Memory B cell (primary cell): ENCODE results near the gene MRPL18.

Experiments used
- ATAC-seq: fragments of 150-1000 bp; cut with Tn5 transposase; 2 replicates; pipeline ENCODE4 v1.10.0; 2021; ENCODE audit warnings: low read depth, mild to moderate bottlenecking, moderate library complexity
- DNase-seq, 2 donors: peaks; one replicate each; pipeline ENCODE4 v3.0.0; 2022; ENCODE audit warnings: low spot score in 2 of 2
- H3K27ac Mint-ChIP-seq: one replicate; pipeline ENCODE4 v1.8.0; 2022; ENCODE audit warnings: mild to moderate bottlenecking, moderate library complexity, mixed read lengths
- H3K27me3 Mint-ChIP-seq: one replicate; pipeline ENCODE4 v1.8.0; 2022; ENCODE audit warnings: mixed read lengths
- H3K36me3 Mint-ChIP-seq: one replicate; pipeline ENCODE4 v1.8.0; 2022; ENCODE audit warnings: mild to moderate bottlenecking, mixed read lengths
- H3K4me1 Mint-ChIP-seq: one replicate; pipeline ENCODE4 v1.8.0; 2022; ENCODE audit warnings: mixed read lengths
- H3K4me3 Mint-ChIP-seq: one replicate; pipeline ENCODE4 v1.8.0; 2022; ENCODE audit warnings: mild to moderate bottlenecking, moderate library complexity, mixed read lengths
- H3K9me3 Mint-ChIP-seq: one replicate; pipeline ENCODE4 v1.8.0; 2022; ENCODE audit warnings: mixed read lengths

The MRPL18 gene

GRCh38 chr6:159761129-159761872 lies 29.0 kb upstream of the MRPL18 start:
- H3K36me3 Mint-ChIP-seq, result peaks cover 10% of the 10 kb centered on the region
- peak overlapping the region; percentile 91 for H3K4me3 Mint-ChIP-seq
- peak overlapping the region; percentile 96 for H3K27ac Mint-ChIP-seq
- DNase-seq, result no peak
- H3K9me3 Mint-ChIP-seq, result no peaks in the 10 kb centered on the region
- H3K4me1 Mint-ChIP-seq, result peaks cover 24% of the 10 kb centered on the region
- H3K27me3 Mint-ChIP-seq, result no peaks in the 10 kb centered on the region
- no peak for ATAC-seq

GRCh38 chr6:159761873-159762680 lies 28.2 kb upstream of the MRPL18 start, which contains the start of gene ACAT2:
TSS of gene ACAT2 (plus strand) at chr6:159762045. CDS start at chr6:159762088, 43 bp downstream.
- Mint-ChIP-seq H3K4me3 (peak within 1 kb of the TSS; percentile 91), H3K27me3 (no peaks in the 10 kb centered on the region), H3K9me3 (no peaks in the 10 kb centered on the region), H3K36me3 (peaks cover 13% of the 10 kb centered on the region), H3K4me1 (peaks cover 24% of the 10 kb centered on the region), H3K27ac (peak within 1 kb of the TSS; percentile 96)
- ATAC-seq (peak; percentile 85), DNase-seq (peak; percentile 81 to 88)

GRCh38 chr6:159762681-159763293 lies 27.5 kb upstream of the MRPL18 start:
- no peaks in the 10 kb centered on the region for H3K9me3 Mint-ChIP-seq
- H3K4me1 Mint-ChIP-seq, result peaks cover 24% of the 10 kb centered on the region
- H3K36me3 Mint-ChIP-seq, result peaks cover 13% of the 10 kb centered on the region
- ATAC-seq (peak; percentile 23), DNase-seq (peak in 1 of 2 donors; percentile 40)
- peak overlapping the region; percentile 91 for H3K4me3 Mint-ChIP-seq
- H3K27ac Mint-ChIP-seq, result peak overlapping the region; percentile 96
- H3K27me3 Mint-ChIP-seq, result no peaks in the 10 kb centered on the region

- Mint-ChIP-seq H3K27me3 (no peaks in the 10 kb centered on the region), H3K4me1 (peaks cover 7% of the 10 kb centered on the region), H3K27ac (no peak overlapping the region), H3K4me3 (no peak overlapping the region), H3K36me3 (peaks cover 30% of the 10 kb centered on the region), H3K9me3 (peaks cover 2% of the 10 kb centered on the region)
- ATAC-seq (no peak), DNase-seq (no peak)
Measured at GRCh38 chr6:159766906-159767305, 23.4 kb upstream of the MRPL18 start.

- H3K27ac Mint-ChIP-seq, result no peak overlapping the region
- no peak for ATAC-seq
Measured at GRCh38 chr6:159769470-159769869, 20.8 kb upstream of the MRPL18 start.

GRCh38 chr6:159772196-159772595 lies 18.1 kb upstream of the MRPL18 start:
- DNase-seq (no peak), ATAC-seq (no peak)
- Mint-ChIP-seq H3K27me3 (no peaks in the 10 kb centered on the region), H3K4me3 (no peak overlapping the region), H3K27ac (no peak overlapping the region), H3K9me3 (peaks cover 2% of the 10 kb centered on the region), H3K4me1 (no peaks in the 10 kb centered on the region), H3K36me3 (peaks cover 30% of the 10 kb centered on the region)

More at GRCh38 chr6:159769470-159769869, 20.8 kb upstream of the MRPL18 start:
- Mint-ChIP-seq H3K4me1 (no peaks in the 10 kb centered on the region), H3K4me3 (no peak overlapping the region), H3K9me3 (peaks cover 2% of the 10 kb centered on the region), H3K27me3 (no peaks in the 10 kb centered on the region), H3K36me3 (peaks cover 32% of the 10 kb centered on the region)
- no peak for DNase-seq

- Mint-ChIP-seq H3K9me3 (no peaks in the 10 kb centered on the region), H3K36me3 (peaks cover 29% of the 10 kb centered on the region)
Measured at GRCh38 chr6:159777240-159777904, 12.9 kb upstream of the MRPL18 start.

GRCh38 chr6:159778131-159778530 lies 12.1 kb upstream of the MRPL18 start:
- Mint-ChIP-seq H3K27me3 (no peaks in the 10 kb centered on the region), H3K36me3 (peaks cover 35% of the 10 kb centered on the region), H3K27ac (no peak overlapping the region), H3K4me1 (peaks cover 9% of the 10 kb centered on the region), H3K4me3 (no peak overlapping the region), H3K9me3 (no peaks in the 10 kb centered on the region)
- no peak for ATAC-seq
- no peak for DNase-seq

More at GRCh38 chr6:159777240-159777904, 12.9 kb upstream of the MRPL18 start:
- peaks cover 3% of the 10 kb centered on the region for H3K4me1 Mint-ChIP-seq
- no peak for ATAC-seq
- H3K4me3 Mint-ChIP-seq, result no peak overlapping the region
- no peak overlapping the region for H3K27ac Mint-ChIP-seq
- H3K27me3 Mint-ChIP-seq, result no peaks in the 10 kb centered on the region
- no peak for DNase-seq

GRCh38 chr6:159778542-159779103 lies 11.6 kb upstream of the MRPL18 start:
- ATAC-seq, result no peak
- Mint-ChIP-seq H3K36me3 (peaks cover 35% of the 10 kb centered on the region), H3K4me1 (peaks cover 9% of the 10 kb centered on the region), H3K27me3 (no peaks in the 10 kb centered on the region), H3K9me3 (no peaks in the 10 kb centered on the region), H3K4me3 (no peak overlapping the region), H3K27ac (no peak overlapping the region)
- no peak for DNase-seq

GRCh38 chr6:159788276-159788675 lies 2.0 kb upstream of the MRPL18 start:
- Mint-ChIP-seq H3K4me1 (peaks cover 20% of the 10 kb centered on the region), H3K27me3 (no peaks in the 10 kb centered on the region), H3K9me3 (no peaks in the 10 kb centered on the region), H3K36me3 (peaks cover 14% of the 10 kb centered on the region), H3K4me3 (peak overlapping the region; percentile 99), H3K27ac (peak overlapping the region; percentile 92)
- ATAC-seq, result no peak
- no peak for DNase-seq

- DNase-seq (no peak), ATAC-seq (no peak)
- Mint-ChIP-seq H3K4me1 (peaks cover 20% of the 10 kb centered on the region), H3K36me3 (peaks cover 14% of the 10 kb centered on the region), H3K9me3 (no peaks in the 10 kb centered on the region), H3K27ac (peak overlapping the region; percentile 92), H3K27me3 (no peaks in the 10 kb centered on the region), H3K4me3 (peak overlapping the region; percentile 99)
Measured at GRCh38 chr6:159788753-159789376, 1.4 kb upstream of the MRPL18 start.

- Mint-ChIP-seq H3K36me3 (peaks cover 15% of the 10 kb centered on the region), H3K27me3 (no peaks in the 10 kb centered on the region), H3K9me3 (no peaks in the 10 kb centered on the region), H3K27ac (peak within 1 kb of the TSS; percentile 92), H3K4me3 (peak within 1 kb of the TSS; percentile 99), H3K4me1 (peaks cover 23% of the 10 kb centered on the region)
- ATAC-seq, result peak; percentile 78
- DNase-seq, result peak; percentile 86 to 91
Measured at GRCh38 chr6:159789377-159790148, 704 bp upstream of the MRPL18 start, which contains the start of gene TCP1. TSS of gene TCP1 (minus strand) at chr6:159789602. CDS start at chr6:159789468, 134 bp downstream.
